ENCODE data around the gene HPSE.

Gene HPSE

GRCh38 chr4:83248486-83248885 lies 86.2 kb downstream of the HPSE start:
- H3K9ac ChIP-seq (ENCODE audit: low read length in 2 of 2): no peak overlapping the region
- no peak overlapping the region for H3K4me3 ChIP-seq (ENCODE audit: low read length in 2 of 2)
- H3K36me3 ChIP-seq (ENCODE audit: control insufficient read depth in 2 of 2, insufficient read depth in 2 of 2, low read length in 2 of 2): no peaks in the 10 kb centered on the region
- no peak overlapping the region for H3K27ac ChIP-seq (ENCODE audit: low read length)
- no peaks in the 10 kb centered on the region for H3K27me3 ChIP-seq (ENCODE audit: control insufficient read depth in 1 of 2, insufficient read depth in 2 of 2, low read length in 2 of 2)
- no peaks in the 10 kb centered on the region for H3K4me1 ChIP-seq (ENCODE audit: control insufficient read depth, insufficient read depth, low read length)
- no peaks in the 10 kb centered on the region for H3K9me3 ChIP-seq (ENCODE audit: control insufficient read depth in 2 of 2, low read length in 2 of 2)

GRCh38 chr4:83247415-83248357 lies 87.0 kb downstream of the HPSE start:
- Histone ChIP-seq H3K9ac (ENCODE audit: low read length in 2 of 2) (no peak overlapping the region), H3K27ac (ENCODE audit: low read length) (no peak overlapping the region), H3K9me3 (ENCODE audit: control insufficient read depth in 2 of 2, low read length in 2 of 2) (no peaks in the 10 kb centered on the region), H3K4me1 (ENCODE audit: control insufficient read depth, insufficient read depth, low read length) (no peaks in the 10 kb centered on the region), H3K36me3 (ENCODE audit: control insufficient read depth in 2 of 2, insufficient read depth in 2 of 2, low read length in 2 of 2) (no peaks in the 10 kb centered on the region), H3K27me3 (ENCODE audit: control insufficient read depth in 1 of 2, insufficient read depth in 2 of 2, low read length in 2 of 2) (no peaks in the 10 kb centered on the region), H3K4me3 (ENCODE audit: low read length in 2 of 2) (no peak overlapping the region)

All from stomach smooth muscle (tissue), 2 donors.